ENCODE data around the gene ARMC9.

ARMC9 gene

DNA sequence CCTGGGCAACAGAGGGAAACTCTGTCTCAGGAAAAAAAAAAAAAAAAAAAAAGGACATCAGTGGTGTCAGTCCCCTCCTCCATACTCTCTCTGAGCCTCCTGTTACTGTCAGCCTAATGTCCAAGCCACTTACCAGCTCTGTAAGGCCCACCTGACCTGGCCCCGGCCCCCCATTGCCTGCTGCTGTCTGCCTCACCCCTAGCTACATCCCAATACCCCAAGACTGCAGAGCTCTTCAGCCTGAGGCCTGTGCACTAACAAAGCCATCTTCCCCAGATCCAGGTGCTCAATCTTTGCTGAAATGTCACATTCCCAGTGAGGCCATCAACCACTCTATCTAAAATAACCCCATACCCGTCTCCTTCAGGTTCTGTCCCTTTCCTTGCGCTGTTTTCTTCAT, 5.7 kb downstream of the ARMC9 start:
- DNase-seq, result no peak

DNA sequence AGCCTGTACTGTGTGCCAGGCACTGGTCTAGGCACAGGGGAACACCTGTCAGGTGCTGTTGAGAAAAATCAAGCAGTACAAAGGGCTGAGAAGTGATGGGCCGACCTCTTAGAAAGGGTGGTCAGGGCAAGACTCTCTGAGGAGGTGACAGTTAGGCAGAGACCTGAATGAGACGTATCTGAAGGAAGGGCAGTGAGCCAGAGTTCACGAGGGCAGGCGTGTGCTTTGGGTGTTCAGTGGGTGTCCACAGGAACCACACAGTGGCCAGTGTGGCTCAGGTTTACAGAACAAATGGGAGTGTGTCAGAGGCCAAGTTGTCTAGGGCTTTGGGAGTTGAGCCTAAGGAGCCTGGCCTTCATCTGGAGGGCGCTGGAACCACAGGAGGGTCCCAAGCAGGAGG, 6.2 kb downstream of the ARMC9 start:
- DNase-seq, result no peak

DNA sequence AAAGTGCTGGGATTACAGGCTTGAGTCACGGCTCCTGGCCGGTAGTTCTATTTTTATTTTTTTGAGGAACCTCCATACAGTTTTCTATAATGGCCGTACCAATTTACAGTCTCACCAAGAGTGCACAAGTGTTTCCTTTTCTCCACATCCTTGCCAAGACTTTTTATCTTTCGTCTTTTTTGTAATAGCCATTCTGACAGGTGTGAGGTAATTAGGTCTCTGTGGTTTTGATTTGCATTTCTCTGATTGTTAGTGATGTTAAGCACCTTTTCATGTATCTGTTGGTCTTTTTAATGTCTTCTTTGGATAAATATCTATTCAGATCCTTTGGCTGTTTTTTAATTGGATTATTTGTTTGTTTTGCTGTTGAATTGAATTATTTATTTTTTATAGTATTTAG, 9.3 kb downstream of the ARMC9 start:
- DNase-seq, result peak; percentile 7

DNA sequence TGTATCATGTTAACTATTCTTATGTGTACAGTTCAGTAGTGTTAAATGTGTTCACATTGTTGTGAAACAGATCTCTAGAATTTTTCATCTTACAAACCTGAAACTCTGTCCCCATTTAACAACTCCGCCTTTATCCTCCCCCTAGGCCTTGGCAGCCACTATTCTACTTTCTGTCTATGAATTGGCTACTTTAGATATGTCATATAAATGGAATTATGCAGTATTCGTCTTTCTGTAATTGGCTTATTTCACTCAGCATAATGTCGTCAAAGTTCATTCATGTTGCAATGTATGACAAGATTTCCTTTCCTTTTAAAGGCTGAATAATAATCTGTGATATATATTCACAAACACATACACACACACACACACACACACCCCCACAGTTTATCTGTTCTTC, 12.4 kb downstream of the ARMC9 start:
- no peak for DNase-seq

DNA sequence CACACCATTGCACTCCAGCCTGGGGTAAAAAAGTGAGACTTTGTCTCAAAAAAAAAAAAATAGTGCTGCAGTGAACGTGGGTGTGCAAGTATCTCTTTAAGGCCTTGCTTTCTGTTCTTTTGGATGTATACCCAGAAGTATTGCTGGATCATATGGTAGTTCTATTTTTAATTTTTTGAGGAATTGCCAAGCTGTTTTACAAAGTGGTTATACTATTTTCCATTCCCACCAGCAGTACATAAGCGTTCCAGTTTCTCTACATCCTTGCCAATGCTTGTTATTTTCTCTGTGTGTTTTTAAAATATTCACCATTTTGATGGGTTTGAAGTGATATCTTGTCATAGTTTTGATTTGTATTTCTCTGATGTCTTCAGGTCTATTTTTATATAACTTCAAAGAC, 13.1 kb downstream of the ARMC9 start:
- DNase-seq, result no peak

DNA sequence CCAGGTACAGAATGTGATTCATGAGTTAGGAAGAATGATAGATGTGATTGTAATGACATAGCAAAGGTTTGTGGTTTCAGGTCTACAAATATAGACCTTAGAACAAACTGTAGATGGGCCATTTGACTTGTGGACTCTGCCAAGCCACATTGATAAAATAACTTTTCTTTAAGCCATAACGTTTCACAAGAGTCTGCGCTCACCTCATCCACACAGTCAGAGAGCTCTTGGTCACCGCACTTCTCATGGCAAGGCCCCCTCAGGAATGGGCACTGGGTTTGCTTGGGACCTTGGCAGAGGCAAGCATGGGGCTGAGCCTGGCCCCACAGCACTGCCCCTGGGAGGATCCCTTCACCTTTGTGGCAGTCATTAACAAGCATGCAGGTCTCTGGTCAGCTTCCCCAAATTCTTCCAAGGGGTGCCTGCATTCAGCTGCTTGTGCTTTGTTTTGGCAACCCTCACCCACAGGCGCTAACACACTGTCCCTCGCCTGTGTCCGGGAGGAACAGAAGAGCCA, 14.0 kb downstream of the ARMC9 start:
- DNase-seq, result no peak

DNA sequence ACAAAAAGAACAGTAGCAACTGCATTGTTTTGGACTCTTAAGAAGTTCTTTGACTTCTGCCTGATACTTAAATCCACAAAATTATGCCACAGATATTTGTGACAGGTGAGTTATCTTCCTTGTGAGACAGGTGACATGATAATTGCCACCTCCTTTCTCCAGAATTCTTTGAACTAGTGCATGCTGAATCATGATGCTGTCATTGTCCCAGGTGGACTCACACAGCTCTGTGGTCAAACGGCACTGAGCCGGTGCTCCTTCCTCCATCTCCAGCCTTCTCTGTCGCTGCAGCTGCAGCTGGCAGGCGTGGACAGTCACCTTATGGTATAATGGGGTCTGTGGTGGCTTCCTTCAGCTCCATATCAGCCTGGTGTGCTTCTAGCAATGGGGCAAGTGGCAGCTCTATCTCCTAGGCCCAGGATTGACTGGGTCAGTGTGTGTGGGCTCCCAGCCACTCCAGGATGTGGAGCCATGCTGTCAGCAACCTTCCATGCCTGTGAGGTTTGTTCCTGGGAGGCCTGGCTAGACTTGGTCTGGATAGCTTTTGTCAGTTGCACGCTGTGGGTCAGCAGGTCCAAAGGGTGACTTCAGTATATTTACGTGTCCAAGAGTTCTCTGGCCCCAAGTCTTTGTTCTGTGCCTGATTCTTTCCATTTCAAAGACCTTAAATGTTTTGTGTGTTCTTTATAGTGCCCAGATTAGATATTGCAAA, 15.7 kb downstream of the ARMC9 start:
- no peak for DNase-seq

DNA sequence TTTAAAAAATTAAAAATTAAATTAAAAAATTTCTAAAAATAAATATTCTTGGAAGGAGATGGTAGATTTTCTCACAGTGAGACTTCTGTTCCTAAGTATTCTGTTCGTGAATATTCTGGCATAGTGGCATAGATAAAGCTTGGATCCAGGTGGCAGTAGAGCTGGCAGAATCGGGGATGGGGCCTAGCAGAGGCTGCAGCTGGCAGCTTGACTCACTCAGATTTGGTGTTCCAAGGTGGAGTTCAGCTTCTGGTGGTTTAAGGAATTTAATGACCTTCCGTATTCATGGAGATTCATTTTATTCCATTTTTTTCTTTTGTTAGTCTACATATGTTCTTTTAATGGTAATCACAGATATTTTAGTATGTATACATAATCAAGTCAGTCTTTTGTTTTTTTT, 19.9 kb downstream of the ARMC9 start:
- no peak for DNase-seq

DNA sequence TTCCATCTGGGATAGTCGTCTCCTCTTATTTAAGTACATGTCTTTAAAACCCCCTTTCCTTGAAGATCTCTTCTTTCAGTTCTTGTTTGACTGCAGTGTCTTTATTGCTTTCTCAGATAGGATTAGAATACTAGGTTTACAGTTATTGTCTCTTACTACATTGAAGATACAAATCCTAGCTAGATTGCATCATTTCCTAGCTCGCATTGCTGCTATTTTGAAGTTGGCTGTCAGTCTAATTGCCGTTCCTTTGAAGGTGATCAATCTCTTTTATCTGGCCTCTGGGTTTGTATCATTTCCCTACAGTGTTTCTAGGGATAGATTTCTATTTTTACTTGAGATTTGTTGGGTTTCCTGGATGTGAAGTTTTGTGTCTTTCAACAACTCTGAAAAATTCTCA, 20.9 kb downstream of the ARMC9 start:
- DNase-seq, result no peak

DNA sequence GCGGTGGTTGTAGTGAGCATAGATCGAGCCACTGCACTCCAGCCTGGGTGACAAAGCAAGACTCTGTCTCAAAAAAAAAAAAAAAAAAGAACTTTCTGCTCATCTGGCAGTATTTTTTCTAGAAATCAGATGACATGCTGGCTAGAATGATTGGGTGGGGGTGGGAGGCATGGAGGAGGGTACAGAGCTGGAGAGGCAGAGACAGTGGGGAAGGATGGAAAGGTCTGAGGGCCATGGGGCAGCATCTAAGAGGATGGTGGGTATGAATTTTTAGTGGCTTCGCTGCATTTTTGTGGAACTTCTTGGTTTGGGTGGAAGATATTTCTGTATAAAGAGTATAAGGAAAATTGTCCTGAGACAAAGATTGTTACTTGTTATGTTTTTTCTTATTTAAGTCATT, 23.3 kb downstream of the ARMC9 start:
- no peak for DNase-seq

DNA sequence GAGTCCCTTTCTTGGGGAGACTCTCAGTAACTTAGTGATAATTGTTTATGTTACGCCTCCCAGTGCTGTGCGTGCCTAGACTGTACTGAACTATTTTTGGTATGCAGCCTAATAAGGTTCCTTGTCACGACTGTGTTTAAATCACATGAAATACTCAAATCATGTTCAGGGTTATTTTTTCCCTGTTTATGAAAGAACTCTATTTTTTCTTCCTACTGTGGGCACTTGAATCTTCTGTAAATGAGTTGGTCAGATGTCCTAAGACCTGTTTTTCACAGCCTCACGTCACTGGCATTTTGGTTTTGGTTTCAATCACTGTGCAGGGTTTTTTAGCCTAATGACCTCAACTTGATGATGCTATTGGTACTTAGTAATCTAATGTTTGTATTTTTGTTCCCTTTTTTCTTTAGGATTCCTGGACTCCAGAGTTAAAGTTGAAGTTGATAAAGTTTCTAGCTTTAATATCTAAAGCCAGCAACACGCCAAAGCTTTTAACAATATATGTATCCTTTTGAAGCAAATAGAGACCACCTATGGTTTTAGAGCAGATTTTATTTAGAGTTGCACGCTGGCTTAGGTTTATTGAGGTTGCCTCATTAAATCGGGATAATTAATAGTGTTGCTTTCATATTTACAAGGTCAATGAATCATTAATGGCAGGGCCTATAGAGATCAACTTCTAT, 24.0 kb downstream of the ARMC9 start:
- DNase-seq, result no peak

DNA sequence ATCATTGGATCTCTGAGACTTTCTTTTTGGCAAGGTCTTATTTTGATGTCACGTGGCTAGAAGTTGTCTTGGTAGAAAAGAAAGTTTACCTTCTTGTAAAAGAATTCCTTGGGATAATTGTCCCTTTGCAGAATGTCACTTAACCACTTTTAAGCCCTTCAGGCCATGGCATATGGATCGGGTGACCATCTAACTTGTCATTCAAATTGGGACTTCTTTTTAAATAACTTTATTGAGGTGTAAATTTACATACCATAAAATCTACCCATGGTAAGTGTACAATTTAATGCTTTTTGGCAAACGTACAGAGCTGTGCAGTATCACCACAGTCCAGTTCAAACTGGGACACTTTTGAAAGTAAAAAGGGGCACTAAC, 24.6 kb downstream of the ARMC9 start:
- DNase-seq, result no peak

DNA sequence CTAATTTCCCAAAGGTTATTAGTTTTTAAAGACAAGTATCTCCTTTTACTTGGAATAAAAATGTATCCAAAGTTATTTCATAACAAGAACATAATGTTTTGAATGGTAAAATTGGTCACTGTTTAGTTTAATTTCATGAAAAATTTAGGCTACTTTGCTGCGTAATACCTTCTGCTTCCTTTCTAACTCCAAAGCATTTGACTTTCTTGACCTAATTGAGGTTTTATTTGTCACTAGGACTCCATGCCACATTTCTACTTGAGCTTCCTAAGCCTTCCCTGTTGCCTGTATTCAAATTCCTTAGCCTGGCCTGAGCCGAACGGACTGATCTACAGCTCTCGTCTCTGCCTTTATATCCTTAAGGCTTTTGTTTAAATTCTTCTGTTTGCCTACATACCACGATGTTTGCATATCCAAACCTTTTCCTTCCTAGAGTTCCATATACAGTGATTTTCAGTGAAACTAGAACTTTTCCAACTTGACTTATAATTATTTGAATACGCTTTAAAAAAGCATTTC, 25.1 kb downstream of the ARMC9 start:
- no peak for DNase-seq

DNA sequence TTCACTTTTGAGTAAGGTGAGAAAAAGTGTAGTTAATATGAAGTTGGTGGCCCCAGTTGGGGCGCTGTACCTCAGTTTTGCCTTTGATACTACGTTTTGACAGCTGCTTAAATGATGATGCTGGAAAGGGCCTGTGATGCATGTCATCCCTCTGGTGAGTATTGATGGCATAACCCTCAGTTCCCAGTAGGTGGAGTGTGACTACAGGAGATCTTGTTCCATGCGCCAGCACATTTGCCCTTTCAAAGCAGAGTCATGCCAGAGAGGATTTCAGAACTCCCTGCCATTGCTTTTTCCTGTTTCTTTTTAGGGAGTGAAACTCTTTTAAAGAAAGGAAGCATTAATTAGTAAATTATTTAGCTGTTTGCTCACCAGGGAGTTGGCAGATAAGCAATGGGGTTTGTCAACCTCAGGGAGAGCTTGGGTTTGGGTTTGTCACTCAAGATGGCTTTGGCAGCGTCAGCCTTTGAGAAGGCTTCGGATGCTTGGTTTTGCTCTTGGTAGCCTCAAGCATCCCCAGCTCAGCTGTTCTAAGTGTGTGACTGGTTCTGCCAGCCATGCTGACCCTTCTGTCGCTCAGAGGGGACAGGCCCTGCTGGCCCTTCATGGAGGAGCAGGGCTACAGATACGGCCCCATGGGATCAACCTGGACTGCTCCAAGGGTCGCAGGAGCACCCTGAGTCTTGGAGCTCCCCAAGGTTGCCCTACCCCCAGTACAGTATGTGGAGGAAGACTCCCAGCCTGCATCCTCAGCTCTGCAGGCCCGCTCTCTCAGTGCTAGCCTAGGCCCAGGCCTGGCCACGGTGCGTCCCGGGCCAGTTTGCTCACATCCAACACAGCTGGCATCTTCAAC, 29.1 kb downstream of the ARMC9 start:
- DNase-seq, result peak; percentile 63

DNA sequence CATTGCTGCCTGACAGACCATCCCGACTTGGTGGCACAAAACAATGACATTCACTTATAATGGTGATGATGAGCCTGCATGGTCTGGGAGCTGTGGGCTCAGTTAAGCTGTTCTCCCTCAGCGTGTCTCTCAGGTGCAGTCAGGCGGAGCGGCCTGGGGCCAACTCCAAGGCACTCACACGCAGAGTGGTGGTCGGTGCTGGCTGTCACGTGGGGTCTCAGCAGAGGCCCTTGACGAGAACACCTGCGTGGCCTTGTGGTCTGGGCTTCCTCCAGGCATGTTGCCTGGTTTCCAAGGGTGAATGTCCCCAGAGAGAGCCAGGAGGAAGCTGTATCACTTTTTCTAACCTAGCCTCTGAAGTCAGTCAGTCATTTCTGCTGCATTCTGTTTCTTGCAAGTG, 29.8 kb downstream of the ARMC9 start:
- no peak for DNase-seq

DNA sequence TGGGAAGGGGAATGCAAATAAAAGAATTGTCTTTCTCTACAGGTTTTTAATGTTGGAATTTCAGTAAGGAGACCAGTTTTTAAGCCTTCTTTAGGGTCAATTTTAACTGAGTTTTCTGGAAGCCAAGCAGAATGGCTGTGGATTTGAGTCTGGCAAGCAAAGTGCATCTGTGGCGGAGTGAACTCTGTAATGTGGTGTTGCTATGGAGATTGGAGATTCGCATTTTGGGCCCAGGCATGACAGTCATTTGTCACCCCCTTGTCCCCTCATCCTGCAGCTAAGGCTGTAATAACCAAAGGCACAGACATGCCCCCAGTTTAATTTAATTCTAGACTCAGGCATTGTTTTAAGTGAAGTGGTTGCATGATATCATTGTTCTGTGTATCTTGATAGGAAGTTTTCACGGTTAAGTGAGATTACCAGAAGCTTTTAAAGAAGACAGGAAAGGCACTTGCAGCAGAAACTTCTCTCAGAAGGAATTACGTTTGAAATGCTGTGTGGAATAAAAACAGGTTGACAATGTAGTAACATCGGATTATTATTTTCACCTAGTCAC, 30.6 kb downstream of the ARMC9 start:
- no peak for DNase-seq

DNA sequence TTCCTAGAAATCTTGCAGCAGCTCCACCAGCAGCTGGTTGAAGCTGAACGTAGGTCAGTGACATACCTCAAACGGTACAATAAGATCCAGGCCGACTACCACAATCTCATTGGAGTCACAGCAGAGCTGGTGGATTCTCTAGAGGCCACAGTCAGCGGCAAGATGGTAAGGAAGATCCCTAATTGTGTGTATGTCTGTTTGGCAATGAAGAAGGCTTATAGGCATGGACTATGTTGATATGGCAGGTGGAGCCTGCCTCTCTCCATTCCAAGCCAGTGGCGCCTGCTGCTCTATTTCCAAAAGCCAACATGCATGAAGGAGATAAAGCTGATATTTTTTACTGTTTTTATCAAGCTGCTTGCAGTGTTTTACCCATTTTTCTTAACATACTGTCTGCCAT, 36.8 kb downstream of the ARMC9 start:
- no peak for DNase-seq

DNA sequence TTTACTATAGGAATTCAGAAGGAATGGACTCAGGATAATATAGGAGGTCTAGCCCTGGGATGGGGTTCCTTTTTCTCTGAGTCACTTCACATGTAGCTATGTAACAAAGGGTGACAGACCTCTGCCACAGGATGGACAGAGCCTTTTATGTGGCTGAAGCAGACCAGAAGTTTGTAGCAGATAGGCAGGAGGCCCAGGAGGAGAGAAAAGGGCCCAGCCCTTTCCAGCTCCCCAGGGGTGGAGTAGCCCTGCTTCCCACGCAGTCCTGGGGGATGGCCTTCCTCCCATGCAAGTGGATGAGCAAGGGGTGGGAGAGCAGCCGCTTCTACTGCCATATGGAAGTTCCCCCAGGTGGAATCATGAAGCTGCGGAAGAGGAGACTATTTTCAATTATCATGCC, 40.3 kb downstream of the ARMC9 start:
- no peak for DNase-seq

DNA sequence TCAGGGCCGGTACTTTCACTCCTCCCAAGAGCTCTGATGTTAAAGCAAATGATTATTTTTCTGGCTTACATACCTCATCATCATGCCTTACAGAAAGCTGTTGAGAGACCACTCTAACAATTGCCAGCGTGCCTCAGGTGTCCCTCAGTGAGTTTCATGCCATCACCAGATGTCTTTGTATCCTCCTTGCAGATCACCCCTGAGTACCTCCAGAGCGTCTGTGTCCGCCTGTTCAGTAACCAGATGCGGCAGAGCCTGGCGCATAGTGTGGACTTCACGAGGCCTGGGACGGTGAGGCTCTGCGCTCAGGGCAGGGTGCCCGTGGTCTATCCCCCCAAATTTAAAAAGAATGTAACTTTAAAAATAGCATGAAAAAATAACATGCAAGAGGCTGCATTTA, 41.3 kb downstream of the ARMC9 start:
- no peak for DNase-seq

DNA sequence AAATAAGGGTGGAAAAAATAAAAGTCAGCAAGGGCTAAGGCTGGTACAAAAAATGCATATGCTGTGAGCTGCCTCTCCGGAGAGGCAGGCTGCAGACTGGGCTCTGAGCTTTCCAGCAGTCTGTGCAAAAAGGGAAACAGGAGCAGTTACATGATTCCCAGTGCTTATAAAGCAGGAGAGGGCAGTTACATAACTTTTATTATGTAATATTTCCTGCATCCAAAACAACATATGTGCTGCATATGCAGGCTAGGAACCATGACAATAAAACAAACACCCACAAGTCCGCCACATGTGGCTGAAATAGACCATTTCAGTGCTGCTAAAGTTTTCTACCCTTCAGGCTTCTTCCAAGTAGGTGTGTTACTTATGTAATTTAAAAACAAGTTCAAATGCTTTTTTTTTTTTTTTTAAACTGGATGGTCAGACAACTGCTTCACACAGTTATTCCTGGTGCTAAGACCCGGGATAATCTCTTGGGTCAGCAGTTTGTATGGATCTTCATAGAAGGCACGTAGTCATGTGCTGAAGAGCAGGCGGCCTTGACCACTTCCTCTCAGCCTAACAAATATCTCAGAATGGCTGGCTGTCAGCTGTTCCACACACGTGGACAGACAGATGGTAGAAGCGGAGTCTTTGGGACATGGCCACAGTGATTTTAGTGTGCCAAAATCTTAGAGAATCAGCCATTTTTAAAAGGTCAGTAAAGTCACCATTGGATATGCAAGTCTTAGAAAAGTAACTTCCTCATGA, 43.5 kb downstream of the ARMC9 start:
- DNase-seq, result no peak

DNA sequence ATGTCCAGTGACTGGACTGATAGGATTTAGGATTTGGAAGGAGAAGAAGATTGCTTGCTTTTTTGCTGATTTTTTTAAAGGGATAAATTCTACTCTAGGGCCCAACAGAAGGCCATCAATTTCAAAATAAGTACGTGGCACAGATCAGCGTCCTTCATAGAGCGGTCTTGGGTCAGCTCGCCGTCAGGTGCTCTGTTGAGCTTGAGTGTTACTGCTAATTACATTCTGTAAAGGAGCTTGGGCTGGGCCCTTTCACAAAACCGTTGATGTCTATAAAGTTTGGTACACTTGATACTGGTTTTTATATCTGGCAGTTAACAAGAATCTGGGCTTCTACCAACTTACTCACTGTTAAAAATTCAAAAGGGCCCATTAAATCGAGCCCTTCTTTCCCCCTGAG, 45.4 kb downstream of the ARMC9 start:
- no peak for DNase-seq

Data from NCI-H1105 treated with DMSO at 0.1 percent for 48 hours (cell line).